ENCODE measurements around the gene LRP10. TPM values are rescaled to one million over a fixed set of nuclear protein-coding genes. Genes with fewer than 3 reads are reported as not detected.

Gene LRP10
- total RNA-seq, 4 donors from 2014 or later = 82.3 to 151 (median 97.0) TPM

- Histone ChIP-seq H3K27me3 (no peaks in the 10 kb centered on the region), H3K4me3 (no peak overlapping the region), H3K27ac (no peak overlapping the region), H3K4me1 (peaks cover 0 to 12% (median 10%) of the 10 kb centered on the region in 4 donors), H3K9me3 (no peaks in the 10 kb centered on the region), H3K36me3 (no peaks in the 10 kb centered on the region)
- TF ChIP-seq POLR2A (IDR thresholded peaks at IDR 0.05) (no peak), CTCF (IDR thresholded peaks at IDR 0.05) (no peak), EP300 (IDR thresholded peaks at IDR 0.05) (no peak)
- 49 to 57% methylated on average over 6 of the region's 6 CpGs for WGBS, 2 donors
- DNase-seq (ENCODE audit: low spot score in 2 of 2) = no peak
Measured at GRCh38 chr14:22865424-22866405, 5.8 kb upstream of the LRP10 start.

- Histone ChIP-seq H3K27ac (no peak overlapping the region), H3K9me3 (no peaks in the 10 kb centered on the region), H3K36me3 (no peaks in the 10 kb centered on the region), H3K4me1 (peaks cover 0 to 16% (median 10%) of the 10 kb centered on the region in 4 donors), H3K27me3 (no peaks in the 10 kb centered on the region), H3K4me3 (no peak overlapping the region)
- TF ChIP-seq EP300 (IDR thresholded peaks at IDR 0.05) (no peak), POLR2A (IDR thresholded peaks at IDR 0.05) (no peak), CTCF (IDR thresholded peaks at IDR 0.05) (no peak)
- no peak for DNase-seq (ENCODE audit: low spot score in 2 of 2)
- WGBS, 2 donors = 92 to 99% methylated on average over 5 of the region's 5 CpGs
Measured at GRCh38 chr14:22866874-22867273, 4.7 kb upstream of the LRP10 start.

- no peak for TF ChIP-seq POLR2A (IDR thresholded peaks at IDR 0.05)
- TF ChIP-seq EP300 (IDR thresholded peaks at IDR 0.05) = no peak
- TF ChIP-seq CTCF (IDR thresholded peaks at IDR 0.05) = no peak
- peaks cover 0 to 47% (median 16%) of the 10 kb centered on the region in 4 donors for H3K4me1 ChIP-seq
- WGBS, 2 donors = 10 to 13% methylated on average over 1 of the region's 1 CpG
Measured at GRCh38 chr14:22870811-22871223, 723 bp upstream of the LRP10 start.

GRCh38 chr14:22872033-22872832 is 693 bp downstream of the LRP10 start:
- peaks cover 0 to 42% (median 25%) of the 10 kb centered on the region in 3 donors for H3K36me3 ChIP-seq
- peak in 1 of 2 donors; percentile 61 for TF ChIP-seq EP300 (IDR thresholded peaks at IDR 0.05)
- TF ChIP-seq POLR2A (IDR thresholded peaks at IDR 0.05) = no peak
- TF ChIP-seq CTCF (IDR thresholded peaks at IDR 0.05) = peak; percentile 91 to 96 (median 95)
- WGBS, 2 donors = 1 to 2% methylated on average over 20 to 22 of the region's 45 CpGs
- H3K27ac ChIP-seq = peak overlapping the region; percentile 96 to 100 (median 99)
- peaks cover 0 to 55% (median 16%) of the 10 kb centered on the region in 4 donors for H3K4me1 ChIP-seq
- H3K4me3 ChIP-seq = peak overlapping the region; percentile 75 to 99 (median 97)
- no peaks in the 10 kb centered on the region for H3K9me3 ChIP-seq
- H3K27me3 ChIP-seq = no peaks in the 10 kb centered on the region
- peak; percentile 82 to 91 for DNase-seq (ENCODE audit: low spot score in 2 of 2)

More at GRCh38 chr14:22870811-22871223, 723 bp upstream of the LRP10 start:
- Histone ChIP-seq H3K27ac (peak overlapping the region; percentile 96 to 100 (median 99)), H3K36me3 (peaks cover 0 to 27% (median 12%) of the 10 kb centered on the region in 3 donors), H3K4me3 (peak overlapping the region; percentile 75 to 99 (median 97)), H3K27me3 (no peaks in the 10 kb centered on the region), H3K9me3 (no peaks in the 10 kb centered on the region)
- no peak for DNase-seq (ENCODE audit: low spot score in 2 of 2)
